Measurements from ENCODE around the gene GCA.

GRCh38 chr2:162342321-162342720 lies 1.6 kb upstream of the GCA start:
- TF ChIP-seq, protein P1, sequence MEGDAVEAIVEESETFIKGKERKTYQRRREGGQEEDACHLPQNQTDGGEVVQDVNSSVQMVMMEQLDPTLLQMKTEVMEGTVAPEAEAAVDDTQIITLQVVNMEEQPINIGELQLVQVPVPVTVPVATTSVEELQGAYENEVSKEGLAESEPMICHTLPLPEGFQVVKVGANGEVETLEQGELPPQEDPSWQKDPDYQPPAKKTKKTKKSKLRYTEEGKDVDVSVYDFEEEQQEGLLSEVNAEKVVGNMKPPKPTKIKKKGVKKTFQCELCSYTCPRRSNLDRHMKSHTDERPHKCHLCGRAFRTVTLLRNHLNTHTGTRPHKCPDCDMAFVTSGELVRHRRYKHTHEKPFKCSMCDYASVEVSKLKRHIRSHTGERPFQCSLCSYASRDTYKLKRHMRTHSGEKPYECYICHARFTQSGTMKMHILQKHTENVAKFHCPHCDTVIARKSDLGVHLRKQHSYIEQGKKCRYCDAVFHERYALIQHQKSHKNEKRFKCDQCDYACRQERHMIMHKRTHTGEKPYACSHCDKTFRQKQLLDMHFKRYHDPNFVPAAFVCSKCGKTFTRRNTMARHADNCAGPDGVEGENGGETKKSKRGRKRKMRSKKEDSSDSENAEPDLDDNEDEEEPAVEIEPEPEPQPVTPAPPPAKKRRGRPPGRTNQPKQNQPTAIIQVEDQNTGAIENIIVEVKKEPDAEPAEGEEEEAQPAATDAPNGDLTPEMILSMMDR (IDR thresholded peaks at IDR 0.05), result no peak
- TF ChIP-seq POLR2AphosphoS5 (IDR thresholded peaks at IDR 0.05), result no peak
